Astrocyte (in vitro differentiated cells and primary cell): Measurements from ENCODE around the gene ATP8B1. TPM values are rescaled to one million over a fixed set of nuclear protein-coding genes. Genes with fewer than 3 reads are reported as not detected.
A peak's percentile ranks its signal among the peaks of the same experiment; 100 is the strongest.

Experiments
- DNase-seq: peaks from one replicate; pipeline ENCODE4 v3.0.0-alpha.2; 2010; ENCODE audit warnings: low read depth
- FAIRE-seq: peaks from 2 replicates; lab custom pipeline; 2011; peaks lifted over from hg19 to GRCh38; lab: Jason Lieb, UNC
- H2AFZ ChIP-seq: 2 replicates; pipeline ENCODE4 v1.6.0; 2012; ENCODE audit warnings: low read depth, low read length, inconsistent platforms
- H3K27ac ChIP-seq: 2 replicates; pipeline ENCODE4 v1.5.1; 2011; ENCODE audit warnings: low read depth, low read length, inconsistent platforms
- H3K27me3 ChIP-seq: 2 replicates; pipeline ENCODE4 v1.6.0; 2011; ENCODE audit warnings: low read length, inconsistent platforms; ENCODE audit not compliant: insufficient read depth
- H3K36me3 ChIP-seq: 2 replicates; pipeline ENCODE4 v1.5.1; 2011; ENCODE audit warnings: low read length, inconsistent platforms; ENCODE audit not compliant: insufficient read depth
- H3K4me1 ChIP-seq: 2 replicates; pipeline ENCODE4 v1.5.1; 2011; ENCODE audit warnings: low read length, inconsistent platforms; ENCODE audit not compliant: insufficient read depth
- H3K4me2 ChIP-seq: 2 replicates; pipeline ENCODE4 v1.6.0; 2012; ENCODE audit warnings: low read length, inconsistent platforms
- H3K4me3 ChIP-seq: 2 replicates; pipeline ENCODE4 v1.5.1; 2011; ENCODE audit warnings: low read depth, mild to moderate bottlenecking, low read length, inconsistent platforms; ENCODE audit not compliant: insufficient read depth
- H3K79me2 ChIP-seq: 2 replicates; pipeline ENCODE4 v1.6.0; 2012; ENCODE audit warnings: mild to moderate bottlenecking, low read length, inconsistent platforms; ENCODE audit not compliant: insufficient read depth
- H3K9ac ChIP-seq: 2 replicates; pipeline ENCODE4 v1.6.0; 2012; ENCODE audit warnings: mild to moderate bottlenecking, low read length, inconsistent platforms
- H3K9me3 ChIP-seq: 2 replicates; pipeline ENCODE4 v1.5.1; 2012; ENCODE audit warnings: low read depth, mild to moderate bottlenecking, low read length, inconsistent platforms; ENCODE audit not compliant: insufficient read depth
- H4K20me1 ChIP-seq: 2 replicates; pipeline ENCODE4 v1.6.0; 2012; ENCODE audit warnings: low read length, inconsistent platforms; ENCODE audit not compliant: insufficient read depth
- H3K27ac Mint-ChIP-seq: one replicate; pipeline ENCODE4 v1.8.0; 2021; ENCODE audit warnings: mild to moderate bottlenecking, mixed read lengths; ENCODE audit not compliant: unreplicated experiment
- H3K27me3 Mint-ChIP-seq: one replicate; pipeline ENCODE4 v1.8.0; 2021; ENCODE audit warnings: low read depth, mixed read lengths; ENCODE audit not compliant: unreplicated experiment
- H3K36me3 Mint-ChIP-seq: one replicate; pipeline ENCODE4 v1.8.0; 2021; ENCODE audit warnings: low read depth, mixed read lengths; ENCODE audit not compliant: unreplicated experiment
- H3K4me1 Mint-ChIP-seq: one replicate; pipeline ENCODE4 v1.8.0; 2021; ENCODE audit warnings: low read depth, mixed read lengths; ENCODE audit not compliant: unreplicated experiment
- H3K4me3 Mint-ChIP-seq: one replicate; pipeline ENCODE4 v1.8.0; 2021; ENCODE audit warnings: mild to moderate bottlenecking, moderate library complexity, mixed read lengths; ENCODE audit not compliant: unreplicated experiment
- H3K9me3 Mint-ChIP-seq: one replicate; pipeline ENCODE4 v1.8.0; 2021; ENCODE audit warnings: mild to moderate bottlenecking, mixed read lengths; ENCODE audit not compliant: unreplicated experiment
- EZH2 ChIP-seq: IDR thresholded peaks from 2 replicates; pipeline ENCODE4 v1.6.1; 2012; ENCODE audit warnings: mild to moderate bottlenecking, low read length, inconsistent platforms; ENCODE audit not compliant: insufficient read depth
- total RNA-seq: library from RNA; stranded (reverse); gene quantifications from 2 replicates; pipeline ENCODE4 v1.2.1, GENCODE V29; 2021
- TF ChIP-seq, protein P1 (sequence below): IDR thresholded peaks from 2 replicates; pipeline ENCODE4 v1.5.1; 2011; ENCODE audit warnings: low read depth, mild to moderate bottlenecking, inconsistent platforms, low read length, moderate library complexity; ENCODE audit not compliant: insufficient read depth

ATP8B1 gene
- total RNA-seq, 1 donor from 2014 or later, result 10.4 TPM

GRCh38 chr18:57744211-57744694 is 58.9 kb downstream of the ATP8B1 start:
- no peak overlapping the region for H3K4me3 ChIP-seq
- Mint-ChIP-seq H3K4me3 (no peak overlapping the region), H3K36me3 (peaks cover 5% of the 10 kb centered on the region), H3K9me3 (no peaks in the 10 kb centered on the region), H3K27ac (no peak overlapping the region), H3K4me1 (peaks cover 19% of the 10 kb centered on the region), H3K27me3 (no peaks in the 10 kb centered on the region)
- peaks cover 87% of the 10 kb centered on the region for H3K79me2 ChIP-seq
- peak; percentile 52 for DNase-seq
- peaks cover 40% of the 10 kb centered on the region for H3K4me1 ChIP-seq
- TF ChIP-seq EZH2, result no peak
- TF ChIP-seq, protein P1, sequence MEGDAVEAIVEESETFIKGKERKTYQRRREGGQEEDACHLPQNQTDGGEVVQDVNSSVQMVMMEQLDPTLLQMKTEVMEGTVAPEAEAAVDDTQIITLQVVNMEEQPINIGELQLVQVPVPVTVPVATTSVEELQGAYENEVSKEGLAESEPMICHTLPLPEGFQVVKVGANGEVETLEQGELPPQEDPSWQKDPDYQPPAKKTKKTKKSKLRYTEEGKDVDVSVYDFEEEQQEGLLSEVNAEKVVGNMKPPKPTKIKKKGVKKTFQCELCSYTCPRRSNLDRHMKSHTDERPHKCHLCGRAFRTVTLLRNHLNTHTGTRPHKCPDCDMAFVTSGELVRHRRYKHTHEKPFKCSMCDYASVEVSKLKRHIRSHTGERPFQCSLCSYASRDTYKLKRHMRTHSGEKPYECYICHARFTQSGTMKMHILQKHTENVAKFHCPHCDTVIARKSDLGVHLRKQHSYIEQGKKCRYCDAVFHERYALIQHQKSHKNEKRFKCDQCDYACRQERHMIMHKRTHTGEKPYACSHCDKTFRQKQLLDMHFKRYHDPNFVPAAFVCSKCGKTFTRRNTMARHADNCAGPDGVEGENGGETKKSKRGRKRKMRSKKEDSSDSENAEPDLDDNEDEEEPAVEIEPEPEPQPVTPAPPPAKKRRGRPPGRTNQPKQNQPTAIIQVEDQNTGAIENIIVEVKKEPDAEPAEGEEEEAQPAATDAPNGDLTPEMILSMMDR, result no peak
- no peaks in the 10 kb centered on the region for H4K20me1 ChIP-seq
- peaks cover 3% of the 10 kb centered on the region for H3K36me3 ChIP-seq
- FAIRE-seq, result no peak
- H3K9me3 ChIP-seq, result peaks cover 5% of the 10 kb centered on the region
- no peaks in the 10 kb centered on the region for H3K27me3 ChIP-seq
- H3K9ac ChIP-seq, result peak overlapping the region; percentile 58
- H2AFZ ChIP-seq, result no peak overlapping the region
- peak overlapping the region; percentile 83 for H3K27ac ChIP-seq
- H3K4me2 ChIP-seq, result peak overlapping the region; percentile 43

DNA sequence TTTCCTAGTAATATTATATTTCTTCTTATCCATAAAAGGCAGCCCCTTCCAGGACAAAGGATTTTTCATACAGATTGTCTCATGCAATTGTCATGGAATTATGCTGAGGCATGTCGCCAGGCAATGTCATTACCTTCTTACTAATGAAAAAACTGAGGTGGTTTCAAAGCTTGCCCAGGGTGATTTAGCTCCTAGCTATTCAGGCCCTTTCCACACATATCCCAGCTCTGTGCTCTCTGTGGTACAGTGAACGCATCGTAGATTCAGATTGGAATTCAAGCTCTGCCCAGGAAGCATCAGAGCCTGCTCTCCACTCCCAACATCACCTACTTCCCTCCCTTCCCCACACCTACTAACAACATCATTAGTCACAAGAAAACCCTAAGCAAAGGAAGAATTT is 60.1 kb downstream of the ATP8B1 start:
- Mint-ChIP-seq H3K9me3 (no peaks in the 10 kb centered on the region), H3K27me3 (no peaks in the 10 kb centered on the region), H3K4me3 (no peak overlapping the region), H3K27ac (peak overlapping the region; percentile 17), H3K4me1 (peaks cover 9% of the 10 kb centered on the region), H3K36me3 (peaks cover 5% of the 10 kb centered on the region)
- no peak for TF ChIP-seq EZH2
- TF ChIP-seq, protein P1, result no peak
- Histone ChIP-seq H3K27ac (peak overlapping the region; percentile 83), H3K4me3 (no peak overlapping the region), H2AFZ (no peak overlapping the region), H3K9me3 (peaks cover 5% of the 10 kb centered on the region), H3K4me2 (peak overlapping the region; percentile 43), H4K20me1 (peaks cover 1% of the 10 kb centered on the region), H3K9ac (peak overlapping the region; percentile 58), H3K36me3 (peaks cover 3% of the 10 kb centered on the region), H3K4me1 (peaks cover 31% of the 10 kb centered on the region), H3K79me2 (peaks cover 89% of the 10 kb centered on the region), H3K27me3 (no peaks in the 10 kb centered on the region)
- peak; percentile 93 for DNase-seq
- peak; percentile 70 for FAIRE-seq

- TF ChIP-seq, protein P1, result no peak
- no peak for TF ChIP-seq EZH2
- Histone ChIP-seq H2AFZ (no peak overlapping the region), H4K20me1 (peaks cover 3% of the 10 kb centered on the region), H3K4me3 (no peak overlapping the region), H3K9ac (no peak overlapping the region), H3K79me2 (peaks cover 85% of the 10 kb centered on the region), H3K9me3 (peaks cover 5% of the 10 kb centered on the region), H3K27ac (no peak overlapping the region), H3K27me3 (no peaks in the 10 kb centered on the region), H3K4me2 (no peak overlapping the region), H3K36me3 (peaks cover 3% of the 10 kb centered on the region), H3K4me1 (peaks cover 42% of the 10 kb centered on the region)
- no peak for FAIRE-seq
- H3K4me1 Mint-ChIP-seq, result peaks cover 18% of the 10 kb centered on the region
- DNase-seq, result peak; percentile 21
- H3K27me3 Mint-ChIP-seq, result no peaks in the 10 kb centered on the region
- no peak overlapping the region for H3K4me3 Mint-ChIP-seq
- H3K9me3 Mint-ChIP-seq, result no peaks in the 10 kb centered on the region
- H3K36me3 Mint-ChIP-seq, result peaks cover 5% of the 10 kb centered on the region
- H3K27ac Mint-ChIP-seq, result no peak overlapping the region
Measured at GRCh38 chr18:57741273-57741672, 61.8 kb downstream of the ATP8B1 start.
